RWPE2 (cell line): ENCODE results near the gene ABCA13.

Experiments
- ATAC-seq: fragments of 200-7000 bp; cut with Tn5 transposase; 3 replicates; pipeline ENCODE4 v1.9.1; 2021; ENCODE audit warnings: low read depth
- DNase-seq: peaks from one replicate; pipeline ENCODE4 v3.0.0-alpha.2; 2020; ENCODE audit warnings: low spot score
- H3K27ac ChIP-seq: fragments of 450-650 bp; 2 replicates; pipeline ENCODE4 v1.5.1; 2017; ENCODE audit warnings: mild to moderate bottlenecking; ENCODE audit not compliant: poor library complexity, severe bottlenecking
- H3K27me3 ChIP-seq: fragments of 250-450 bp; sonication (Bioruptor Pico); 2 replicates; pipeline ENCODE4 v1.5.1; 2021; ENCODE audit warnings: mild to moderate bottlenecking, moderate library complexity; ENCODE audit not compliant: insufficient read depth, poor library complexity, severe bottlenecking
- H3K36me3 ChIP-seq: fragments of 250-450 bp; sonication (Bioruptor Pico); 2 replicates; pipeline ENCODE4 v1.5.1; 2020; ENCODE audit warnings: low read depth, mild to moderate bottlenecking, moderate library complexity
- H3K4me1 ChIP-seq: fragments of 250-450 bp; sonication (Bioruptor Pico); 2 replicates; pipeline ENCODE4 v1.5.1; 2021; ENCODE audit warnings: mild to moderate bottlenecking, moderate library complexity; ENCODE audit not compliant: insufficient read depth, poor library complexity, severe bottlenecking
- H3K4me3 ChIP-seq: fragments of 250-450 bp; sonication (Bioruptor Pico); 2 replicates; pipeline ENCODE4 v1.5.1; 2021; ENCODE audit warnings: mild to moderate bottlenecking, moderate library complexity; ENCODE audit not compliant: severe bottlenecking
- H3K9me3 ChIP-seq: fragments of 250-450 bp; sonication (Bioruptor Pico); 2 replicates; pipeline ENCODE4 v1.5.1; 2021; ENCODE audit warnings: mild to moderate bottlenecking, moderate library complexity; ENCODE audit not compliant: severe bottlenecking
- CTCF ChIP-seq: fragments of 450-650 bp; IDR thresholded peaks from one replicate; pipeline ENCODE4 v1.5.1; 2017; ENCODE audit warnings: mild to moderate bottlenecking, moderate library complexity; ENCODE audit not compliant: poor library complexity, severe bottlenecking

ABCA13 gene

GRCh38 chr7:48274662-48275061 is 103.4 kb downstream of the ABCA13 start:
- peak; percentile 60 for ATAC-seq
- no peak for TF ChIP-seq CTCF
- no peak for DNase-seq
- no peaks in the 10 kb centered on the region for H3K27me3 ChIP-seq
- no peak overlapping the region for H3K27ac ChIP-seq
- no peaks in the 10 kb centered on the region for H3K36me3 ChIP-seq
- H3K9me3 ChIP-seq, result no peaks in the 10 kb centered on the region
- peaks cover 8% of the 10 kb centered on the region for H3K4me1 ChIP-seq
- H3K4me3 ChIP-seq, result no peak overlapping the region

GRCh38 chr7:48279420-48279819 is 108.2 kb downstream of the ABCA13 start:
- ATAC-seq (no peak), DNase-seq (no peak)
- Histone ChIP-seq H3K4me1 (peaks cover 18% of the 10 kb centered on the region), H3K36me3 (no peaks in the 10 kb centered on the region), H3K27me3 (no peaks in the 10 kb centered on the region), H3K9me3 (no peaks in the 10 kb centered on the region), H3K27ac (peak overlapping the region; percentile 27), H3K4me3 (no peak overlapping the region)
- no peak for TF ChIP-seq CTCF

DNA sequence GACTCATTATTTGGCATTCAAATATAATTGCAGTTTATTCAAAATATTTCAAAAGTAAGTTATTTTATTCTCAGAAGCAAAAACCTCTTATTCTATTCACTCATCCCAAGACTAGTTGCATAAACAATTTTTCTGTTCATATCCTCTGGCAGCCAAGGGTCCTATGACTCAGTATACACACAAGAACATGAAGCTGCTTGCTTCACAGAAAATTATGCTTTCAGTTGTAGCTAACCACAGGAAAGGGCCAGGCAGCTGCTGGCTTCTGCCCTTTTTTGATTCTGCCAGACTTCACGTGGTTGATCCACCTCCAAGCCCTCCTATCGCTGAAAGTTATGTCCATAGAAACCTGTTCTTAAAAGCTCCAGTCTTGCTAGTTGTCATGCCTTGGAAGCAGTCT is 108.8 kb downstream of the ABCA13 start:
- peak; percentile 99 for ATAC-seq
- no peak for DNase-seq
- no peaks in the 10 kb centered on the region for H3K36me3 ChIP-seq
- H3K9me3 ChIP-seq, result no peaks in the 10 kb centered on the region
- TF ChIP-seq CTCF, result no peak
- no peaks in the 10 kb centered on the region for H3K27me3 ChIP-seq
- H3K27ac ChIP-seq, result peak overlapping the region; percentile 27
- H3K4me3 ChIP-seq, result no peak overlapping the region
- peaks cover 18% of the 10 kb centered on the region for H3K4me1 ChIP-seq

GRCh38 chr7:48285373-48285772 is 114.1 kb downstream of the ABCA13 start:
- TF ChIP-seq CTCF, result no peak
- Histone ChIP-seq H3K27me3 (no peaks in the 10 kb centered on the region), H3K9me3 (no peaks in the 10 kb centered on the region), H3K36me3 (no peaks in the 10 kb centered on the region), H3K27ac (no peak overlapping the region), H3K4me1 (peaks cover 3% of the 10 kb centered on the region), H3K4me3 (no peak overlapping the region)
- peak; percentile 68 for ATAC-seq
- no peak for DNase-seq

DNA sequence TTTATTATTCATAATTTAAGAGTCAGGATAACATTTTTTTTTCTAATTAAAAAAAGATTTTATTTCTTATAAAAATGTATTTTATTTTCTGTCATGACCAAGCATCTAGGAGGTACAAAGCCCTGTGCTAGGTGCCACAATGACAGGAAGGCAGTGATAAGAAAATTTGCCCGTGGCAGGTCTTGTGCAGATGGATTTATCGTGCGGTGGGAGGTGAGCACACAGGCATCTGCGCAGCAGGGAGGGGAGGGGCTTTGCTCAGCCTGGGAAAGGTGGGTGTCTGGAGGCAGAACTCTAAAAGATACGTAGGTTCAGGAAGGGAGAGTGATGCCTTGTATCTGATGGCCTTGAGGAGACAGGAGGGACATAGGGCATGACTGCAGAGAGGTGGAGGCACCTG is 115.6 kb downstream of the ABCA13 start:
- DNase-seq (no peak), ATAC-seq (no peak)
- H3K4me3 ChIP-seq, result no peak overlapping the region
- H3K4me1 ChIP-seq, result no peaks in the 10 kb centered on the region
- no peaks in the 10 kb centered on the region for H3K36me3 ChIP-seq
- H3K27ac ChIP-seq, result no peak overlapping the region
- H3K27me3 ChIP-seq, result no peaks in the 10 kb centered on the region
- TF ChIP-seq CTCF, result no peak
- no peaks in the 10 kb centered on the region for H3K9me3 ChIP-seq
